Stimulated activated naive CD8-positive, alpha-beta T cell treated with anti-CD3 and anti-CD28 coated beads, Interleukin-15, Interleukin-2, amounts not matched to agents 100 ng/mL and 50 ng/mL, for 24 hours (primary cell): ENCODE results near the gene A1CF.
"Not testable (repeated sequence)": the region's sequence is repeated elsewhere in the genome, so short reads cannot be mapped to it uniquely, and the experiment has no call there.

Experiments
- H3K27ac Mint-ChIP-seq: one replicate; pipeline ENCODE4 v1.8.0; 2021; ENCODE audit warnings: mild to moderate bottlenecking, mixed read lengths
- H3K27me3 Mint-ChIP-seq: one replicate; pipeline ENCODE4 v1.8.0; 2021; ENCODE audit warnings: mixed read lengths
- H3K36me3 Mint-ChIP-seq: one replicate; pipeline ENCODE4 v1.8.0; 2021; ENCODE audit warnings: low read depth, mixed read lengths
- H3K4me1 Mint-ChIP-seq: one replicate; pipeline ENCODE4 v1.8.0; 2021; ENCODE audit warnings: low read depth, mixed read lengths
- H3K4me3 Mint-ChIP-seq: one replicate; pipeline ENCODE4 v1.8.0; 2021; ENCODE audit warnings: mild to moderate bottlenecking, mixed read lengths
- H3K9me3 Mint-ChIP-seq: one replicate; pipeline ENCODE4 v1.8.0; 2021; ENCODE audit warnings: mixed read lengths

A1CF gene

GRCh38 chr10:50885097-50885859 is at the start of gene A1CF:
Gene A1CF, minus strand, starts transcription at chr10:50885627. Its CDS starts 25,687 bp downstream, at chr10:50859940.
- peaks cover 22% of the 10 kb centered on the region for H3K27me3 Mint-ChIP-seq
- no peaks in the 10 kb centered on the region for H3K36me3 Mint-ChIP-seq
- H3K27ac Mint-ChIP-seq: no peak within 1 kb of the TSS
- no peaks in the 10 kb centered on the region for H3K9me3 Mint-ChIP-seq
- H3K4me3 Mint-ChIP-seq: no peak within 1 kb of the TSS
- no peaks in the 10 kb centered on the region for H3K4me1 Mint-ChIP-seq

GRCh38 chr10:50931948-50932431 is 46.6 kb upstream of the A1CF start:
- Mint-ChIP-seq H3K4me3 (no peak overlapping the region), H3K36me3 (no peaks in the 10 kb centered on the region), H3K4me1 (no peaks in the 10 kb centered on the region), H3K27ac (no peak overlapping the region), H3K9me3 (no peaks in the 10 kb centered on the region), H3K27me3 (peaks cover 8% of the 10 kb centered on the region)

GRCh38 chr10:50929670-50930069 is 44.2 kb upstream of the A1CF start:
- Mint-ChIP-seq H3K4me1 (no peaks in the 10 kb centered on the region), H3K9me3 (no peaks in the 10 kb centered on the region), H3K27ac (no peak overlapping the region), H3K27me3 (peaks cover 4% of the 10 kb centered on the region), H3K36me3 (no peaks in the 10 kb centered on the region), H3K4me3 (no peak overlapping the region)

GRCh38 chr10:50928190-50928552 is 42.7 kb upstream of the A1CF start:
- Mint-ChIP-seq H3K27me3 (peaks cover 4% of the 10 kb centered on the region), H3K27ac (no peak overlapping the region), H3K9me3 (peaks cover 5% of the 10 kb centered on the region), H3K4me1 (no peaks in the 10 kb centered on the region), H3K36me3 (no peaks in the 10 kb centered on the region), H3K4me3 (no peak overlapping the region)

- H3K4me3 Mint-ChIP-seq: no peak overlapping the region
- no peaks in the 10 kb centered on the region for H3K36me3 Mint-ChIP-seq
- H3K27me3 Mint-ChIP-seq: peaks cover 4% of the 10 kb centered on the region
- no peaks in the 10 kb centered on the region for H3K4me1 Mint-ChIP-seq
- peaks cover 5% of the 10 kb centered on the region for H3K9me3 Mint-ChIP-seq
- no peak overlapping the region for H3K27ac Mint-ChIP-seq
Observed at GRCh38 chr10:50927522-50928189, 42.2 kb upstream of the A1CF start.

- not testable (repeated sequence) for H3K4me3 Mint-ChIP-seq, H3K36me3 Mint-ChIP-seq, H3K27me3 Mint-ChIP-seq, H3K4me1 Mint-ChIP-seq, H3K27ac Mint-ChIP-seq
- H3K9me3 Mint-ChIP-seq: peaks cover 10% of the 10 kb centered on the region
Observed at GRCh38 chr10:50923471-50923870, 38.0 kb upstream of the A1CF start.

- H3K4me1 Mint-ChIP-seq: no peaks in the 10 kb centered on the region
- peaks cover 7% of the 10 kb centered on the region for H3K9me3 Mint-ChIP-seq
- peaks cover 3% of the 10 kb centered on the region for H3K27me3 Mint-ChIP-seq
- H3K36me3 Mint-ChIP-seq: no peaks in the 10 kb centered on the region
- no peak overlapping the region for H3K4me3 Mint-ChIP-seq
- no peak overlapping the region for H3K27ac Mint-ChIP-seq
Observed at GRCh38 chr10:50919010-50919409, 33.6 kb upstream of the A1CF start.

- no peaks in the 10 kb centered on the region for H3K4me1 Mint-ChIP-seq
- no peak overlapping the region for H3K27ac Mint-ChIP-seq
- H3K27me3 Mint-ChIP-seq: peaks cover 3% of the 10 kb centered on the region
- no peak overlapping the region for H3K4me3 Mint-ChIP-seq
- H3K36me3 Mint-ChIP-seq: no peaks in the 10 kb centered on the region
- H3K9me3 Mint-ChIP-seq: peaks cover 5% of the 10 kb centered on the region
Observed at GRCh38 chr10:50918529-50918928, 33.1 kb upstream of the A1CF start.

- Mint-ChIP-seq H3K27ac (no peak overlapping the region), H3K9me3 (peaks cover 5% of the 10 kb centered on the region), H3K27me3 (peaks cover 3% of the 10 kb centered on the region), H3K4me3 (no peak overlapping the region), H3K4me1 (no peaks in the 10 kb centered on the region), H3K36me3 (no peaks in the 10 kb centered on the region)
Observed at GRCh38 chr10:50917486-50917885, 32.1 kb upstream of the A1CF start.

- no peaks in the 10 kb centered on the region for H3K4me1 Mint-ChIP-seq
- no peaks in the 10 kb centered on the region for H3K27me3 Mint-ChIP-seq
- H3K4me3 Mint-ChIP-seq: no peak overlapping the region
- no peaks in the 10 kb centered on the region for H3K9me3 Mint-ChIP-seq
- H3K36me3 Mint-ChIP-seq: no peaks in the 10 kb centered on the region
- no peak overlapping the region for H3K27ac Mint-ChIP-seq
Observed at GRCh38 chr10:50909334-50910014, 24.0 kb upstream of the A1CF start.

- Mint-ChIP-seq H3K27ac (no peak overlapping the region), H3K4me1 (no peaks in the 10 kb centered on the region)
Observed at GRCh38 chr10:50908366-50908765, 22.9 kb upstream of the A1CF start.

GRCh38 chr10:50905797-50906196 is 20.4 kb upstream of the A1CF start:
- not testable (repeated sequence) for H3K27ac Mint-ChIP-seq, H3K4me3 Mint-ChIP-seq, H3K4me1 Mint-ChIP-seq, H3K27me3 Mint-ChIP-seq, H3K36me3 Mint-ChIP-seq, H3K9me3 Mint-ChIP-seq

More at GRCh38 chr10:50908366-50908765, 22.9 kb upstream of the A1CF start:
- no peaks in the 10 kb centered on the region for H3K9me3 Mint-ChIP-seq
- H3K4me3 Mint-ChIP-seq: no peak overlapping the region
- H3K27me3 Mint-ChIP-seq: no peaks in the 10 kb centered on the region
- H3K36me3 Mint-ChIP-seq: no peaks in the 10 kb centered on the region

- Mint-ChIP-seq H3K4me3 (no peak overlapping the region), H3K4me1 (no peaks in the 10 kb centered on the region), H3K9me3 (no peaks in the 10 kb centered on the region), H3K27ac (no peak overlapping the region), H3K27me3 (peaks cover 9% of the 10 kb centered on the region), H3K36me3 (no peaks in the 10 kb centered on the region)
Observed at GRCh38 chr10:50896721-50897120, 11.3 kb upstream of the A1CF start.

- no peaks in the 10 kb centered on the region for H3K36me3 Mint-ChIP-seq
- no peaks in the 10 kb centered on the region for H3K9me3 Mint-ChIP-seq
- no peak overlapping the region for H3K27ac Mint-ChIP-seq
- H3K4me1 Mint-ChIP-seq: no peaks in the 10 kb centered on the region
- no peak overlapping the region for H3K4me3 Mint-ChIP-seq
- peaks cover 21% of the 10 kb centered on the region for H3K27me3 Mint-ChIP-seq
Observed at GRCh38 chr10:50894312-50894711, 8.9 kb upstream of the A1CF start.

GRCh38 chr10:50892467-50892866 is 7.0 kb upstream of the A1CF start:
- Mint-ChIP-seq H3K4me3 (no peak overlapping the region), H3K9me3 (no peaks in the 10 kb centered on the region), H3K4me1 (no peaks in the 10 kb centered on the region)

More at GRCh38 chr10:50892467-50892866, 7.0 kb upstream of the A1CF start:
- peaks cover 28% of the 10 kb centered on the region for H3K27me3 Mint-ChIP-seq
- H3K36me3 Mint-ChIP-seq: no peaks in the 10 kb centered on the region
- no peak overlapping the region for H3K27ac Mint-ChIP-seq
